OCI-LY3 (cell line): Measurements from ENCODE around the gene CACNA1I.

Experiments
- CTCF ChIP-seq: fragments of 200-600, 300-600 bp; sonication (generic); IDR thresholded peaks from 2 replicates; pipeline ENCODE4 v1.5.1; 2014; ENCODE audit warnings: antibody characterized with exemption, low read length, low read depth
- EZH2phosphoT487 ChIP-seq: fragments of 200-600 bp; shearing (Covaris generic); IDR thresholded peaks from 2 replicates; pipeline ENCODE4 v1.6.1; 2018; ENCODE audit warnings: antibody characterized with exemption, mixed run types, low read depth

DNA sequence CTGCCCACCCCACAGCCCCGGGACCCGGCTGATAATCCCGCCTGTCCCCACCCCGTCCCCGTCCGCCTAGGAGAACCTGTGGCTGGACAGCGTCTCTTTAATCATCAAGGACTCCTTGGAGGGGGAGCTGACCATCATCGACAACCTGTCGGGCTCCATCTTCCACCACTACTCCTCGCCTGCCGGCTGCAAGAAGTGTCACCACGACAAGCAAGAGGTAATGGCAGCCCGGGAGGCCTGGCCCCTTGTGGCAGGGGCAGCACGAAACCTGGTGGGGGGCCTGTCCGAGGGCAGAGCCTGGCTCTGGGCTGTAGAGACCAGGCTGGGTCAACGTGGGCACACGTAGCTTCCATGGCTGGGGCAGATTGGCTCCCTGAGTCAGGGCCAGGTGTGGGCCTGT, 109.1 kb downstream of the CACNA1I start:
- TF ChIP-seq CTCF, result no peak
- no peak for TF ChIP-seq EZH2phosphoT487
